K562 (cell line): ENCODE data around the gene CELA1. TPM values are rescaled to one million over a fixed set of nuclear protein-coding genes. Genes with fewer than 3 reads are reported as not detected.
A peak's percentile ranks its signal among the peaks of the same experiment; 100 is the strongest.

Source experiments
- ARNT ChIP-seq, 2 experiments: fragments of 450-650 bp; IDR thresholded peaks; 2 replicates each; pipeline ENCODE4 v1.6.1; 2016; ENCODE audit warnings: mild to moderate bottlenecking in 1 of 2
- E2F3 ChIP-seq: fragments of 250-450 bp; sonication (Bioruptor Pico); IDR thresholded peaks from 2 replicates; pipeline ENCODE4 v1.4.0; 2020; ENCODE audit warnings: mild to moderate bottlenecking
- EHMT2 ChIP-seq: fragments of 450-650 bp; IDR thresholded peaks from 2 replicates; pipeline ENCODE4 v1.6.1; 2018; ENCODE audit warnings: antibody characterized with exemption
- MAZ ChIP-seq, 2 experiments: fragments of 450-650 bp in 1 of 2; sonication (generic) in 1 of 2; formaldehyde crosslinking; IDR thresholded peaks in 1 of 2; conservative IDR thresholded peaks in 1 of 2; 2 replicates each; pipeline versions ENCODE4 v1.4.0 to v1.5.0; 2020; ENCODE audit warnings: mild to moderate bottlenecking in 1 of 2, missing genetic modification reagents in 1 of 2
- NCOA4 ChIP-seq: fragments of 450-650 bp; IDR thresholded peaks from 2 replicates; pipeline ENCODE4 v1.6.1; 2018; ENCODE audit warnings: mild to moderate bottlenecking; ENCODE audit not compliant: partially characterized antibody
- NCOR1 ChIP-seq: fragments of 450-650 bp; IDR thresholded peaks from 2 replicates; pipeline ENCODE4 v1.6.1; 2016; ENCODE audit warnings: mild to moderate bottlenecking, moderate library complexity
- NFYB ChIP-seq: IDR thresholded peaks from 2 replicates; pipeline ENCODE4 v1.6.1; 2011; ENCODE audit warnings: mild to moderate bottlenecking, moderate library complexity; ENCODE audit not compliant: insufficient read length; ENCODE audit errors: extremely low read depth
- NR4A1 ChIP-seq, 2 experiments: fragments of 250-450 bp in 1 of 2; fragments of 450-650 bp in 1 of 2; sonication (Bioruptor Pico) in 1 of 2; IDR thresholded peaks; 2 replicates each; pipeline versions ENCODE4 v1.4.0 to v1.6.1; 2016 to 2020; ENCODE audit warnings: mild to moderate bottlenecking in 2 of 2, missing compliant biosample characterization in 1 of 2, missing genetic modification characterization in 1 of 2, moderate library complexity in 1 of 2
- PPARD ChIP-seq: fragments of 250-450 bp; sonication (Bioruptor Pico); IDR thresholded peaks from 2 replicates; pipeline ENCODE4 v1.8.0; 2022; ENCODE audit warnings: inconsistent platforms, mild to moderate bottlenecking, moderate library complexity
- SAFB2 ChIP-seq: fragments of 200-400 bp; formaldehyde crosslinking; IDR thresholded peaks from 2 replicates; pipeline ENCODE4 v1.6.1; 2018; ENCODE audit warnings: borderline replicate concordance, low read length, low read depth, moderate library complexity; ENCODE audit not compliant: severe bottlenecking
- ZNF316 ChIP-seq: fragments of 450-650 bp; IDR thresholded peaks from 2 replicates; pipeline ENCODE4 v1.6.1; 2016
- ZNF780A ChIP-seq: fragments of 250-450 bp; sonication (Bioruptor Pico); IDR thresholded peaks from 2 replicates; pipeline ENCODE4 v1.5.0; 2021; ENCODE audit warnings: mild to moderate bottlenecking
- ZSCAN29 ChIP-seq: fragments of 450-650 bp; IDR thresholded peaks from 2 replicates; pipeline ENCODE4 v1.6.1; 2017
- polyA plus RNA-seq, 8 experiments: library from polyadenylated mRNA; depleted of rRNA in 4 of 8; stranded (reverse) in 5 of 8; unstranded in 3 of 8; fragments of >200 nt; fragmentation: Nextera tagmentation in 2 of 8; fragmentation: Illumina TruSeq in 1 of 8; extraction: Ambion mirVana in 2 of 8; extraction: Trizol in 1 of 8; gene quantifications; 2 replicates each; pipeline versions ENCODE4 v1.2.1 to v1.2.3, GENCODE V29; 2011 to 2014; ENCODE audit warnings: inconsistent platforms in 1 of 8, missing spikeins in 1 of 8
- total RNA-seq, 7 experiments: library from RNA; depleted of rRNA in 6 of 7; stranded (reverse); fragments of >200 nt in 6 of 7; fragmentation: Illumina TruSeq in 2 of 7; extraction: Trizol in 2 of 7; gene quantifications; 2 replicates each; pipeline versions ENCODE4 v1.2.1 to v1.2.3, GENCODE V29; 2011 to 2021; ENCODE audit warnings: low replicate concordance in 1 of 7
- TF ChIP-seq, protein P1 (sequence below): fragments of 450-650 bp; IDR thresholded peaks from 2 replicates; pipeline ENCODE4 v1.6.1; 2016
- TF ChIP-seq, protein P2 (sequence below): sonication (generic); formaldehyde crosslinking; IDR thresholded peaks from 2 replicates; pipeline ENCODE4 v1.8.1; 2023; ENCODE audit warnings: mild to moderate bottlenecking, missing genetic modification reagents
- TF ChIP-seq, protein P3 (sequence below), 2 experiments: IDR thresholded peaks in 1 of 2; conservative IDR thresholded peaks in 1 of 2; 2 replicates each; pipeline ENCODE4 v1.6.1; 2016; ENCODE audit warnings: low read depth in 2 of 2, mild to moderate bottlenecking in 1 of 2, missing compliant biosample characterization in 1 of 2, missing genetic modification characterization in 1 of 2, moderate library complexity in 1 of 2
- TF ChIP-seq, protein P4 (sequence below), 2 experiments: fragments of 450-650 bp in 1 of 2; sonication (generic) in 1 of 2; formaldehyde crosslinking in 1 of 2; IDR thresholded peaks in 1 of 2; conservative IDR thresholded peaks in 1 of 2; 2 replicates each; pipeline versions ENCODE4 v1.6.1 to v1.8.1; 2016 to 2023; ENCODE audit warnings: mild to moderate bottlenecking in 2 of 2, moderate library complexity in 2 of 2, inconsistent platforms in 1 of 2, missing genetic modification reagents in 1 of 2
- TF ChIP-seq, protein P5 (sequence below): fragments of 450-650 bp; formaldehyde crosslinking; IDR thresholded peaks from 2 replicates; pipeline ENCODE4 v1.4.0; 2022; ENCODE audit warnings: missing genetic modification characterization

The CELA1 gene
- total and polyA plus RNA-seq, 9 of the 15 experiments (the other 6 are each of a cell fraction or from before 2014, with no cell fraction given) = 0.06 to 0.27 (median 0.22) TPM; not detected in 6

DNA sequence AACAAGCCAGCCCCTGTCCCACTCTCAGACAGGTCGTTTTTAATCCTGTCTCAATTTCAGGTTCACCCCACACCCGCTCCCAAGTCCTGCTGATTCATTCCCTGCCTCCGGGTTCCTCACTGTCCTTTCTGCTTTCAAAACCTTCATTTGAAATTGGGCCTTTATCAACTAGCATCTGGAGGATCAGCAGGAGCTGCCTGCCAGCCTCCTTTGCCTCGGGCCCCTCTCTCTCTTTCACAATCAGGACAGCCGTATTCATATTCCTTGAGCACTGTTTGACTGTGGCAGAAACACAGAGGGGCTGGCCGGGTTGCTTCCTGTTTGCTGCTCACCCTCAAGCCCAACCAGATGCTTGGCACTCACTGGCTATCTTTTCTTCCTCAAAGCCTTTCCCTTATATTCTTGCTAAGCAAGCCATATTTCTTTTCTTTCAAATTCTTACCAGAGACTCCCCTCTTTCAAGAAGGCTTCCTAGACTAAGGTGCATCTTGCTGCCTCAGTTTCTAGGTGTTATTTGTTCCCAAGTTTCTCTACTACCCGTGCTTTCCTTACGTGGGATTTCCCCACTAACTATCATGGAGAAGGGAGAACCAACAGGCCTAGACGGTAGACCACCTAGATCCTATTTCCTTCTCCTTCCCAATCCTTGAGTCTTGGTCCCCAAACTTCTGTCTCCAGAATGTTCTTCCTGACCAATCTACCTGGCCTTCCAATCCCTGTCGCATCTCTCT lies 41.8 kb upstream of the CELA1 start (continued):
- TF ChIP-seq, protein P1, sequence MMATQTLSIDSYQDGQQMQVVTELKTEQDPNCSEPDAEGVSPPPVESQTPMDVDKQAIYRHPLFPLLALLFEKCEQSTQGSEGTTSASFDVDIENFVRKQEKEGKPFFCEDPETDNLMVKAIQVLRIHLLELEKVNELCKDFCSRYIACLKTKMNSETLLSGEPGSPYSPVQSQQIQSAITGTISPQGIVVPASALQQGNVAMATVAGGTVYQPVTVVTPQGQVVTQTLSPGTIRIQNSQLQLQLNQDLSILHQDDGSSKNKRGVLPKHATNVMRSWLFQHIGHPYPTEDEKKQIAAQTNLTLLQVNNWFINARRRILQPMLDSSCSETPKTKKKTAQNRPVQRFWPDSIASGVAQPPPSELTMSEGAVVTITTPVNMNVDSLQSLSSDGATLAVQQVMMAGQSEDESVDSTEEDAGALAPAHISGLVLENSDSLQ = peak; percentile 26; the same call in 1 of the 2 replicates
- TF ChIP-seq ZSCAN29 (no peak), NCOA4 (no peak), E2F3 (CRISPR knock-in tag) (no peak), ZNF780A (CRISPR knock-in tag) (no peak), MAZ (CRISPR knock-in tag; conservative IDR thresholded peaks at IDR 0.05 in 1 of 2, IDR thresholded peaks at IDR 0.05 in 1 of 2) (peak in 1 of 2 experiments; percentile 57; a peak in 2 of 4 replicates), EHMT2 (no peak), NCOR1 (peak; percentile 48; the same call in 1 of the 2 replicates), NR4A1 (CRISPR knock-in tag; IDR thresholded peaks at IDR 0.05) (no peak), NR4A1 (tag; IDR thresholded peaks at IDR 0.05) (no peak), PPARD (CRISPR knock-in tag) (no peak), SAFB2 (no peak), ZNF316 (peak; percentile 82), NFYB (no peak), ARNT (IDR thresholded peaks at IDR 0.05) (no peak)
- TF ChIP-seq, protein P2, sequence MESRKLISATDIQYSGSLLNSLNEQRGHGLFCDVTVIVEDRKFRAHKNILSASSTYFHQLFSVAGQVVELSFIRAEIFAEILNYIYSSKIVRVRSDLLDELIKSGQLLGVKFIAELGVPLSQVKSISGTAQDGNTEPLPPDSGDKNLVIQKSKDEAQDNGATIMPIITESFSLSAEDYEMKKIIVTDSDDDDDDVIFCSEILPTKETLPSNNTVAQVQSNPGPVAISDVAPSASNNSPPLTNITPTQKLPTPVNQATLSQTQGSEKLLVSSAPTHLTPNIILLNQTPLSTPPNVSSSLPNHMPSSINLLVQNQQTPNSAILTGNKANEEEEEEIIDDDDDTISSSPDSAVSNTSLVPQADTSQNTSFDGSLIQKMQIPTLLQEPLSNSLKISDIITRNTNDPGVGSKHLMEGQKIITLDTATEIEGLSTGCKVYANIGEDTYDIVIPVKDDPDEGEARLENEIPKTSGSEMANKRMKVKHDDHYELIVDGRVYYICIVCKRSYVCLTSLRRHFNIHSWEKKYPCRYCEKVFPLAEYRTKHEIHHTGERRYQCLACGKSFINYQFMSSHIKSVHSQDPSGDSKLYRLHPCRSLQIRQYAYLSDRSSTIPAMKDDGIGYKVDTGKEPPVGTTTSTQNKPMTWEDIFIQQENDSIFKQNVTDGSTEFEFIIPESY (CRISPR knock-in tag) = no peak
- TF ChIP-seq, protein P3, sequence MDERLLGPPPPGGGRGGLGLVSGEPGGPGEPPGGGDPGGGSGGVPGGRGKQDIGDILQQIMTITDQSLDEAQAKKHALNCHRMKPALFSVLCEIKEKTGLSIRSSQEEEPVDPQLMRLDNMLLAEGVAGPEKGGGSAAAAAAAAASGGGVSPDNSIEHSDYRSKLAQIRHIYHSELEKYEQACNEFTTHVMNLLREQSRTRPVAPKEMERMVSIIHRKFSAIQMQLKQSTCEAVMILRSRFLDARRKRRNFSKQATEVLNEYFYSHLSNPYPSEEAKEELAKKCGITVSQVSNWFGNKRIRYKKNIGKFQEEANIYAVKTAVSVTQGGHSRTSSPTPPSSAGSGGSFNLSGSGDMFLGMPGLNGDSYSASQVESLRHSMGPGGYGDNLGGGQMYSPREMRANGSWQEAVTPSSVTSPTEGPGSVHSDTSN (CRISPR knock-in tag; IDR thresholded peaks at IDR 0.05; ENCODE audit: low read depth) = no peak
- TF ChIP-seq, protein P3 (tag; conservative IDR thresholded peaks at IDR 0.05; ENCODE audit: low read depth) = peak; percentile 37; the same call in 1 of the 2 replicates
- TF ChIP-seq, protein P4, sequence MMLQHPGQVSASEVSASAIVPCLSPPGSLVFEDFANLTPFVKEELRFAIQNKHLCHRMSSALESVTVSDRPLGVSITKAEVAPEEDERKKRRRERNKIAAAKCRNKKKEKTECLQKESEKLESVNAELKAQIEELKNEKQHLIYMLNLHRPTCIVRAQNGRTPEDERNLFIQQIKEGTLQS (IDR thresholded peaks at IDR 0.05) = no peak
- TF ChIP-seq, protein P4 (CRISPR knock-in tag; conservative IDR thresholded peaks at IDR 0.05) = 0 out of 2 replicates have a peak, but pooled peaks have one; percentile 22
- TF ChIP-seq, protein P5, sequence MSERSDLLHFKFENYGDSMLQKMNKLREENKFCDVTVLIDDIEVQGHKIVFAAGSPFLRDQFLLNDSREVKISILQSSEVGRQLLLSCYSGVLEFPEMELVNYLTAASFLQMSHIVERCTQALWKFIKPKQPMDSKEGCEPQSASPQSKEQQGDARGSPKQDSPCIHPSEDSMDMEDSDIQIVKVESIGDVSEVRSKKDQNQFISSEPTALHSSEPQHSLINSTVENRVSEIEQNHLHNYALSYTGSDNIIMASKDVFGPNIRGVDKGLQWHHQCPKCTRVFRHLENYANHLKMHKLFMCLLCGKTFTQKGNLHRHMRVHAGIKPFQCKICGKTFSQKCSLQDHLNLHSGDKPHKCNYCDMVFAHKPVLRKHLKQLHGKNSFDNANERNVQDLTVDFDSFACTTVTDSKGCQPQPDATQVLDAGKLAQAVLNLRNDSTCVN = no peak
